ENCODE measurements around the gene MMP23B. TPM values are rescaled to one million over a fixed set of nuclear protein-coding genes. Genes with fewer than 3 reads are reported as not detected.

Gene MMP23B
- total RNA-seq, 2 donors from 2014 or later = 14.7 to 19.9 TPM

DNA sequence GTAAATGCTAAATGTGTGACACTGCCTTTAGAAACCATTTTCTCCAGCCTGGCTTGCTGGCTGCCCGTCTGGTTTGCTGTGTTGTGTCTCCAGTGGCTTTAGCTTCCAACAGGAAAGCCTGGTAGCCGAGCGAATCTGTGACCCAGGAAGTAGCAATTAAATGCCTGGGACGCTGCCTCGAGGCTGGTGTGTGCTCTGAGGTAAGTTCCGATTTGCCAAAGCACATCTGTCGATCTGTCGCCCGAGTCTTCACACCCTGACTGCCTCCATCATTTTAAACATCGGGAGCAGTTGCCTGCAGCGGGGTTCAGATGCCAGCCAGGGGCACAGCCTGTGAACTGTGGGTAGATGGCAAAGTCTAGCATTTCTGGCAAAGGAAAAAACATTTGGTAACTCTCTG, 14.5 kb upstream of the MMP23B start:
- WGBS, 2 experiments (ENCODE audit: insufficient coverage in 1 of 2, insufficient read length in 1 of 2) = 96% methylated on average over 7 to 11 of the region's 11 CpGs
- Histone ChIP-seq H3K36me3 (ENCODE audit: control insufficient read depth, insufficient read depth, low read length) (peaks cover 18% of the 10 kb centered on the region), H3K27me3 (ENCODE audit: control insufficient read depth, insufficient read depth, low read length, poor library complexity, severe bottlenecking) (no peaks in the 10 kb centered on the region), H3K9me3 (ENCODE audit: control insufficient read depth, low read length) (no peaks in the 10 kb centered on the region), H3K9ac (ENCODE audit: extremely low read depth, low read length, poor library complexity, severe bottlenecking) (no peak overlapping the region), H3K4me3 (ENCODE audit: low read length) (no peak overlapping the region), H3K27ac (ENCODE audit: low read depth, low read length) (no peak overlapping the region), H3K4me1 (ENCODE audit: control insufficient read depth, insufficient read depth, low read length) (peaks cover 8% of the 10 kb centered on the region)
- Mint-ChIP-seq H3K9me3 (no peaks in the 10 kb centered on the region), H3K27me3 (ENCODE audit: insufficient read depth) (no peaks in the 10 kb centered on the region), H3K4me1 (no peaks in the 10 kb centered on the region), H3K36me3 (ENCODE audit: low read depth) (peaks cover 8% of the 10 kb centered on the region), H3K27ac (no peak overlapping the region), H3K4me3 (peak overlapping the region; percentile 87)
- DNase-seq = no peak
- no peak for TF ChIP-seq CTCF (conservative IDR thresholded peaks at IDR 0.05)

GRCh38 chr1:1617925-1618324, 14.0 kb upstream of the MMP23B start:
- Mint-ChIP-seq H3K27ac (no peak overlapping the region), H3K27me3 (ENCODE audit: insufficient read depth) (no peaks in the 10 kb centered on the region), H3K4me3 (no peak overlapping the region), H3K9me3 (no peaks in the 10 kb centered on the region), H3K4me1 (no peaks in the 10 kb centered on the region), H3K36me3 (ENCODE audit: low read depth) (peaks cover 10% of the 10 kb centered on the region)
- Histone ChIP-seq H3K9me3 (ENCODE audit: control insufficient read depth, low read length) (no peaks in the 10 kb centered on the region), H3K4me1 (ENCODE audit: control insufficient read depth, insufficient read depth, low read length) (peaks cover 8% of the 10 kb centered on the region), H3K4me3 (ENCODE audit: low read length) (no peak overlapping the region), H3K9ac (ENCODE audit: extremely low read depth, low read length, poor library complexity, severe bottlenecking) (no peak overlapping the region), H3K36me3 (ENCODE audit: control insufficient read depth, insufficient read depth, low read length) (peaks cover 18% of the 10 kb centered on the region), H3K27me3 (ENCODE audit: control insufficient read depth, insufficient read depth, low read length, poor library complexity, severe bottlenecking) (no peaks in the 10 kb centered on the region), H3K27ac (ENCODE audit: low read depth, low read length) (no peak overlapping the region)
- WGBS, 2 experiments (ENCODE audit: insufficient coverage in 1 of 2, insufficient read length in 1 of 2) = 96% methylated on average over 4 to 6 of the region's 6 CpGs
- DNase-seq = no peak
- no peak for TF ChIP-seq CTCF (conservative IDR thresholded peaks at IDR 0.05)

DNA sequence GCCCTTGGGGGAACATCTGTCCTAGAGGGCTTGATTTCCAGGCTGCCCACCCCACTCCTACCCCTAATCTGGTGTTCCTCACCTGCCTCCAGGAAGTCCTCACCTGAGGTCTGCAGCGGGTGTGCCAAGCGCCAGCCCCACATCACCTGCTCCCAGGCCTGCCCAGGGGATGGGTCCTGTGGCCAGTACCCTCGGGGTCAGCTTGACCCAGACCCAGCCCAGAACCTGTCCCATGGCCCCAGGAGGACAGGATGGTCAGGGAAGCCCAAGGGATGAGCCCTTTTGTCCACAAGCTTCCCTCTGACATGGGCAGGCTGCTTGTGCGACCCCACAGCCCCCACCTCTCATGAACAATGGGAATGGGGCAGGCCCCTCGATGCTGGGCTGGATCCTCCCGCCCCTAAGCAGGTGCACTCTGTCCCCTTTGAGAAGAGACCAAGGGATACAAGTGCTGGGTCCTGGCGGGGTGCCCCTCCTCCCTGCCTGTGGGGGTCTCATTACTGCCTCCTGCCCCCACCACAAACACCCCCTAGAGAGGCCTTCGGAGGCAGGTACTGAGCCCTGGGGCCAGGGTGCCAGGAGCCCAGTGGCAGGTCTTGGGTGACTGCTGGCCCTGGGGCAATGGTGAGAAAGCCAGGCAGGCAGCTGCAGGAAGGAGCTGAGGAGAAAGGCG, 13.4 kb upstream of the MMP23B start:
- Histone ChIP-seq H3K27ac (ENCODE audit: low read depth, low read length) (no peak overlapping the region), H3K4me1 (ENCODE audit: control insufficient read depth, insufficient read depth, low read length) (peaks cover 8% of the 10 kb centered on the region), H3K4me3 (ENCODE audit: low read length) (no peak overlapping the region), H3K27me3 (ENCODE audit: control insufficient read depth, insufficient read depth, low read length, poor library complexity, severe bottlenecking) (no peaks in the 10 kb centered on the region), H3K9me3 (ENCODE audit: control insufficient read depth, low read length) (no peaks in the 10 kb centered on the region), H3K9ac (ENCODE audit: extremely low read depth, low read length, poor library complexity, severe bottlenecking) (no peak overlapping the region), H3K36me3 (ENCODE audit: control insufficient read depth, insufficient read depth, low read length) (peaks cover 18% of the 10 kb centered on the region)
- no peak for DNase-seq
- no peak for TF ChIP-seq CTCF (conservative IDR thresholded peaks at IDR 0.05)
- Mint-ChIP-seq H3K9me3 (no peaks in the 10 kb centered on the region), H3K27ac (no peak overlapping the region), H3K36me3 (ENCODE audit: low read depth) (peaks cover 10% of the 10 kb centered on the region), H3K4me3 (no peak overlapping the region), H3K4me1 (no peaks in the 10 kb centered on the region), H3K27me3 (ENCODE audit: insufficient read depth) (no peaks in the 10 kb centered on the region)
- WGBS, 2 experiments (ENCODE audit: insufficient coverage in 1 of 2, insufficient read length in 1 of 2) = 90 to 93% methylated on average over 7 to 9 of the region's 9 CpGs

Data from endodermal cell (in vitro differentiated cells).